Stimulated activated CD8-positive, alpha-beta memory T cell treated with anti-CD3 and anti-CD28 coated beads, Interleukin-7, amount 100 ng/mL, for 4 hours (primary cell): ENCODE results near the gene NARS2.
A peak's percentile ranks its signal among the peaks of the same experiment; 100 is the strongest.

ENCODE experiments used
- DNase-seq, 2 donors: peaks; one replicate each; pipeline ENCODE4 v3.0.0-alpha.2; 2020; ENCODE audit warnings: low read depth in 2 of 2

The NARS2 gene

GRCh38 chr11:78416285-78417174 lies 158.1 kb downstream of the NARS2 start:
- DNase-seq, result peak; percentile 64 to 68

- DNase-seq, result no peak
Measured at GRCh38 chr11:78415338-78415737, 159.3 kb downstream of the NARS2 start.

- DNase-seq, result no peak
Measured at GRCh38 chr11:78414321-78415051, 160.2 kb downstream of the NARS2 start.

GRCh38 chr11:78408619-78409018 lies 166.0 kb downstream of the NARS2 start:
- no peak for DNase-seq

GRCh38 chr11:78406568-78407196 lies 168.0 kb downstream of the NARS2 start:
- DNase-seq, result no peak

- DNase-seq, result no peak
Measured at GRCh38 chr11:78405805-78406204, 168.9 kb downstream of the NARS2 start.

- DNase-seq, result no peak
Measured at GRCh38 chr11:78403781-78404180, 170.9 kb downstream of the NARS2 start.

- DNase-seq, result no peak
Measured at GRCh38 chr11:78402847-78403246, 171.8 kb downstream of the NARS2 start.

GRCh38 chr11:78400702-78401101 lies 174.0 kb downstream of the NARS2 start:
- no peak for DNase-seq

- no peak for DNase-seq
Measured at GRCh38 chr11:78400116-78400515, 174.5 kb downstream of the NARS2 start.

GRCh38 chr11:78399136-78399535 lies 175.5 kb downstream of the NARS2 start:
- DNase-seq, result no peak

- no peak for DNase-seq
Measured at GRCh38 chr11:78398715-78399114, 175.9 kb downstream of the NARS2 start.

GRCh38 chr11:78397398-78397797 lies 177.3 kb downstream of the NARS2 start:
- DNase-seq, result no peak

- DNase-seq, result no peak
Measured at GRCh38 chr11:78395597-78395996, 179.1 kb downstream of the NARS2 start.

GRCh38 chr11:78392854-78393253 lies 181.8 kb downstream of the NARS2 start:
- DNase-seq, result no peak

- DNase-seq, result no peak
Measured at GRCh38 chr11:78391424-78391823, 183.2 kb downstream of the NARS2 start.

- no peak for DNase-seq
Measured at GRCh38 chr11:78390809-78391208, 183.9 kb downstream of the NARS2 start.

GRCh38 chr11:78386215-78386941 lies 188.3 kb downstream of the NARS2 start:
- no peak for DNase-seq
